GM18951 (cell line): ENCODE data around the gene DPP6.

Source experiments
- POLR2A ChIP-seq: IDR thresholded peaks from 4 replicates; pipeline ENCODE4 v1.6.1; 2011; ENCODE audit warnings: mild to moderate bottlenecking; ENCODE audit not compliant: insufficient read length, insufficient read depth; ENCODE audit errors: extremely low read depth
- in situ Hi-C: fragments of 300-500 bp; cut with MboI; formaldehyde crosslinking; loops from one replicate; pipeline ENCODE4 v1.12.0; 2022; ENCODE audit warnings: low sequenced_read_pairs, mixed read lengths, inconsistent platforms; ENCODE audit not compliant: unreplicated experiment

Gene DPP6

GRCh38 chr7:154575497-154575896, 523.3 kb downstream of the DPP6 start:
- in situ Hi-C loops, result no loop called here
- TF ChIP-seq POLR2A, result no peak

- in situ Hi-C loops, result no loop called here
- no peak for TF ChIP-seq POLR2A
Measured at GRCh38 chr7:154576604-154577003, 524.4 kb downstream of the DPP6 start.

- no peak for TF ChIP-seq POLR2A
- in situ Hi-C loops, result no loop called here
Measured at GRCh38 chr7:154577141-154577873, 525.1 kb downstream of the DPP6 start.

- no peak for TF ChIP-seq POLR2A
- in situ Hi-C loops, result no loop called here
Measured at GRCh38 chr7:154578336-154578735, 526.1 kb downstream of the DPP6 start.

GRCh38 chr7:154579711-154580110, 527.5 kb downstream of the DPP6 start:
- no peak for TF ChIP-seq POLR2A
- in situ Hi-C loops, result no loop called here

- in situ Hi-C loops, result no loop called here
- TF ChIP-seq POLR2A, result no peak
Measured at GRCh38 chr7:154581251-154581890, 529.2 kb downstream of the DPP6 start.

GRCh38 chr7:154583454-154583853, 531.3 kb downstream of the DPP6 start:
- TF ChIP-seq POLR2A, result no peak
- in situ Hi-C loops, result no loop called here

GRCh38 chr7:154584352-154585252, 532.4 kb downstream of the DPP6 start:
- in situ Hi-C loops, result no loop called here
- no peak for TF ChIP-seq POLR2A

- TF ChIP-seq POLR2A, result no peak
- in situ Hi-C loops, result no loop called here
Measured at GRCh38 chr7:154587792-154588191, 535.6 kb downstream of the DPP6 start.

GRCh38 chr7:154591544-154591943, 539.3 kb downstream of the DPP6 start:
- in situ Hi-C loops, result no loop called here
- TF ChIP-seq POLR2A, result no peak

GRCh38 chr7:154592388-154592787, 540.2 kb downstream of the DPP6 start:
- in situ Hi-C loops, result no loop called here
- no peak for TF ChIP-seq POLR2A

GRCh38 chr7:154598396-154598795, 546.2 kb downstream of the DPP6 start:
- TF ChIP-seq POLR2A, result no peak
- in situ Hi-C loops, result no loop called here

GRCh38 chr7:154598864-154599263, 546.7 kb downstream of the DPP6 start:
- in situ Hi-C loops, result no loop called here

GRCh38 chr7:154610903-154611302, 558.7 kb downstream of the DPP6 start:
- TF ChIP-seq POLR2A, result no peak
- in situ Hi-C loops, result no loop called here

More at GRCh38 chr7:154598864-154599263, 546.7 kb downstream of the DPP6 start:
- no peak for TF ChIP-seq POLR2A

- in situ Hi-C loops, result no loop called here
- no peak for TF ChIP-seq POLR2A
Measured at GRCh38 chr7:154613811-154614210, 561.6 kb downstream of the DPP6 start.
